HFFc6 (cell line): ENCODE data around the gene CDH8. TPM values are rescaled to one million over a fixed set of nuclear protein-coding genes. Genes with fewer than 3 reads are reported as not detected.
"Not testable (repeated sequence)": the region's sequence is repeated elsewhere in the genome, so short reads cannot be mapped to it uniquely, and the experiment has no call there.

Source experiments
- DNase-seq: peaks from one replicate; pipeline ENCODE4 v3.0.0-alpha.2; 2018
- H3K27ac Mint-ChIP-seq: 2 replicates; pipeline ENCODE4 v1.8.0; 2020; ENCODE audit warnings: mild to moderate bottlenecking, mixed read lengths
- H3K27me3 Mint-ChIP-seq: 2 replicates; pipeline ENCODE4 v1.8.0; 2021; ENCODE audit warnings: mild to moderate bottlenecking, moderate library complexity, mixed read lengths; ENCODE audit not compliant: insufficient read depth
- H3K36me3 Mint-ChIP-seq: 2 replicates; pipeline ENCODE4 v1.8.0; 2021; ENCODE audit warnings: low read depth, mixed read lengths
- H3K4me1 Mint-ChIP-seq: 2 replicates; pipeline ENCODE4 v1.8.0; 2020; ENCODE audit warnings: low read depth, mixed read lengths
- H3K4me3 Mint-ChIP-seq: 2 replicates; pipeline ENCODE4 v1.8.0; 2020; ENCODE audit warnings: mild to moderate bottlenecking, moderate library complexity, mixed read lengths
- H3K9me3 Mint-ChIP-seq: 2 replicates; pipeline ENCODE4 v1.8.0; 2020; ENCODE audit warnings: mild to moderate bottlenecking, mixed read lengths
- total RNA-seq, 6 experiments: library from RNA; stranded (reverse); fragmentation: NEBNext Ultra II Directional; extraction: Animal tissue kit (Norgen Biotek cat#: 25700); gene quantifications; 2 replicates in 1 of 6; 3 replicates in 5 of 6; pipeline ENCODE4 v1.2.3, GENCODE V29; 2021
- TF ChIP-seq, protein P1 (sequence below): fragments of 200-600 bp; sonication (generic); IDR thresholded peaks from 2 replicates; pipeline ENCODE4 v1.5.0; 2021; ENCODE audit warnings: antibody characterized with exemption, mild to moderate bottlenecking

The CDH8 gene
- total RNA-seq, 6 experiments from 2014 or later: not detected

DNA sequence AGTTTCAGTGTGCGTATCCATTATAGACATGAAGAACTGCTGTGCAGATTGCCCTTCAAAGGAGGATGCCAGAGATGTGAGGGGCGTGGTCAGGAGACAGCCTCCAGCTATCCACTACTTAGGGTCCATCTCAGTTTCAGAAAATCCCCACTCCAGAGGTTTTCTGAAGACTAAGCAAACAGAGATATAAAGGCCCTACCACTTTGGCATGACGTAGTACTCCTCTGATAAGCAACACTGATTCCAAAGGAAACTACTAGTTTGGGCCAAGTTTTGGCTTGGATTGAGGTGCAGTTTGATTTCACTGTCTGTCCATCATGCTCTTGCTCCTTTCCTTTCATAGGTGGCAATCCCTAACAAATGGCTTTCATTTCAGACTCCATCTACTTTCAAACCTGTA, 228.7 kb downstream of the CDH8 start:
- no peak overlapping the region for H3K4me3 Mint-ChIP-seq
- H3K27me3 Mint-ChIP-seq: no peaks in the 10 kb centered on the region
- H3K36me3 Mint-ChIP-seq: no peaks in the 10 kb centered on the region

DNA sequence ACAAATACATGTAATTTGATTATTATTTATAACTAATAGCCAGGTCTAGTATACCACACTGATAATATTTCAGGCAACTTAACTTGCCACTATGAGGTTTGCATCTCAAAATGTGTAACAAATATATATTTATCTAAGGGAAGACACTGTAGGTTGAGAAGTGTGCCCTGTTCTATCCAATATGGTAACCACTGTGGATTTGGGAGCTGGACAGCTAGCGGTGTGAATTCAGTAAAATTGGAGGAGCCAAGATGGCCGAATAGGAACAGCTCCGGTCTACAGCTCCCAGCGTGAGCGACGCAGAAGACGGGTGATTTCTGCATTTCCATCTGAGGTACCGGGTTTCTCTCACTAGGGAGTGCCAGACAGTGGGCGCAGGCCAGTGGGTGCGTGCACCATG, 235.0 kb downstream of the CDH8 start:
- peaks cover 29% of the 10 kb centered on the region for H3K9me3 Mint-ChIP-seq
- H3K27me3 Mint-ChIP-seq, H3K27ac Mint-ChIP-seq: not testable (repeated sequence)

More for the DNA sequence above, 228.7 kb downstream of the CDH8 start:
- Mint-ChIP-seq H3K27ac (no peak overlapping the region), H3K4me1 (no peaks in the 10 kb centered on the region), H3K9me3 (peaks cover 7% of the 10 kb centered on the region)
- TF ChIP-seq, protein P1, sequence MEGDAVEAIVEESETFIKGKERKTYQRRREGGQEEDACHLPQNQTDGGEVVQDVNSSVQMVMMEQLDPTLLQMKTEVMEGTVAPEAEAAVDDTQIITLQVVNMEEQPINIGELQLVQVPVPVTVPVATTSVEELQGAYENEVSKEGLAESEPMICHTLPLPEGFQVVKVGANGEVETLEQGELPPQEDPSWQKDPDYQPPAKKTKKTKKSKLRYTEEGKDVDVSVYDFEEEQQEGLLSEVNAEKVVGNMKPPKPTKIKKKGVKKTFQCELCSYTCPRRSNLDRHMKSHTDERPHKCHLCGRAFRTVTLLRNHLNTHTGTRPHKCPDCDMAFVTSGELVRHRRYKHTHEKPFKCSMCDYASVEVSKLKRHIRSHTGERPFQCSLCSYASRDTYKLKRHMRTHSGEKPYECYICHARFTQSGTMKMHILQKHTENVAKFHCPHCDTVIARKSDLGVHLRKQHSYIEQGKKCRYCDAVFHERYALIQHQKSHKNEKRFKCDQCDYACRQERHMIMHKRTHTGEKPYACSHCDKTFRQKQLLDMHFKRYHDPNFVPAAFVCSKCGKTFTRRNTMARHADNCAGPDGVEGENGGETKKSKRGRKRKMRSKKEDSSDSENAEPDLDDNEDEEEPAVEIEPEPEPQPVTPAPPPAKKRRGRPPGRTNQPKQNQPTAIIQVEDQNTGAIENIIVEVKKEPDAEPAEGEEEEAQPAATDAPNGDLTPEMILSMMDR: no peak
- DNase-seq: no peak

DNA sequence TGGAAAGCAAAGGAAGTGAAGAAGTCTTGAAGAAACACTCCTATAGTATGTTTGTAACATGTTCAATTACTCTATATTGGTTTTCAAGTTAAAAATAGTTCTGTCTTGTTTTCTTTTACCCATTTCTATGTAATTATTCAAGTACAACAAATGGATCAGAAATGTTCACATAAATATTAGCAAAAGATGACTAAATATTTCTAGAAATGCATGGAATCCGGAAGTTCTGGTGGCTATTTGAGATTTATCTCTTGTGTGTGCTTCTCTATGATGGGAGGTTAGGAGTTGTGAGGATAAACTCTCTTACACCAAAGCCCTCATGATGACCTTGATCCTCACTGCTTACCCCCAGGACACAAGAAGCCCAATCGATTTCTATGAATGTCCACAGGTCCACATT, 237.5 kb downstream of the CDH8 start:
- no peaks in the 10 kb centered on the region for H3K27me3 Mint-ChIP-seq
- H3K9me3 Mint-ChIP-seq: peaks cover 31% of the 10 kb centered on the region
- no peaks in the 10 kb centered on the region for H3K36me3 Mint-ChIP-seq
- TF ChIP-seq, protein P1: no peak
- H3K4me1 Mint-ChIP-seq: no peaks in the 10 kb centered on the region; the same call in 1 of the 2 replicates
- DNase-seq: no peak
- no peak overlapping the region for H3K27ac Mint-ChIP-seq
- H3K4me3 Mint-ChIP-seq: no peak overlapping the region

More for the DNA sequence above, 235.0 kb downstream of the CDH8 start:
- not testable (repeated sequence) for H3K36me3 Mint-ChIP-seq, DNase-seq, H3K4me3 Mint-ChIP-seq, H3K4me1 Mint-ChIP-seq

DNA sequence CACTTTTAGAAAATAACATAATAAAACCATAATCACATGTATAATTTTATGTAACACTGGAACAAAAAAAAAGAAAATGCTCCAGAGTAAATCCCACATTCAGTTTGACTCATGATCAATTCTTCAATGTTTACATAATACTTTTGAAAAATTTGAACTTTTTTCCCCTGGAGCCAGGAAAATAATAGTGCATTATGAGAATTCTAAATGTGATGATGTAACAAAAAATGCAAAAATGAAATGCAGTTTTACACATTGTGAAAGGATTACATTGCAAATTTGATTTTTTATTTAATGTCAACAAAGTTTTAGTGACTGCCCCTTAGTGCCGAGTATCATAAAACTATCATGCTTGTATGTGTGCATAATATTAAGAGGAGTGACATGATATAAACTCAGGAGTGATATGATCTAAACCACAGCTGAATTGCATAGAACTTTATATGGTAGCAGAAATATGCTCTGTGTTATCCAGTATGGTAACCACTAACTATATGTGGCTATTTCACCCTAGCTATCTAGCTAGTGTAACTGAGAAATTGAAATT, 238.2 kb downstream of the CDH8 start:
- H3K4me1 Mint-ChIP-seq: no peaks in the 10 kb centered on the region; the same call in 1 of the 2 replicates

DNA sequence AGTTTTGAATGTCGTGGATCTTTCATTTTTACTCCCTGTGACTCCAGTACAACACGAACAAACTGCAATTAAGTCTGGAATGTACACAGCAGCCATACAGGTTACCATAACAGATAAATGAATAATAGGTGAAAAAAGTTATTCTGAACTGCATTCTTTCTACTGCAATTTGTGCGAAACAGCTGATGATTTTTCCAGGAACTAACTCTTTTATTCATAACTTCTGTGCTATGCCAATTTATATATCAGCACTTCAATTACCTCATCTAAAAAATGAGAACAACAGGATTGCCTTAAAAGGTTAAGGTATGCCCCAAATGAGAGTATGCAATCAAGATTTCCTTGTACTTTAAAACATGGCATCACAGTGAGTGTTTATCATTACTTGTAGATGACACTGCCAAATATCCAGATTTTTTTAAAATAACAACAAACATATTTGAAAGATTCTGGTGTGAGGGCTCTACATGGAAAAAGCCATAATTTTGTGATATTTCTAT, 238.9 kb downstream of the CDH8 start:
- TF ChIP-seq, protein P1: no peak
- Mint-ChIP-seq H3K36me3 (no peaks in the 10 kb centered on the region), H3K9me3 (peaks cover 33% of the 10 kb centered on the region), H3K4me1 (no peaks in the 10 kb centered on the region; the same call in 1 of the 2 replicates), H3K27me3 (no peaks in the 10 kb centered on the region), H3K27ac (no peak overlapping the region), H3K4me3 (no peak overlapping the region)
- DNase-seq: no peak

More for the DNA sequence above, 238.2 kb downstream of the CDH8 start:
- DNase-seq: no peak
- TF ChIP-seq, protein P1: no peak
- Mint-ChIP-seq H3K27me3 (no peaks in the 10 kb centered on the region), H3K4me3 (no peak overlapping the region), H3K36me3 (no peaks in the 10 kb centered on the region), H3K9me3 (peaks cover 33% of the 10 kb centered on the region), H3K27ac (no peak overlapping the region)

DNA sequence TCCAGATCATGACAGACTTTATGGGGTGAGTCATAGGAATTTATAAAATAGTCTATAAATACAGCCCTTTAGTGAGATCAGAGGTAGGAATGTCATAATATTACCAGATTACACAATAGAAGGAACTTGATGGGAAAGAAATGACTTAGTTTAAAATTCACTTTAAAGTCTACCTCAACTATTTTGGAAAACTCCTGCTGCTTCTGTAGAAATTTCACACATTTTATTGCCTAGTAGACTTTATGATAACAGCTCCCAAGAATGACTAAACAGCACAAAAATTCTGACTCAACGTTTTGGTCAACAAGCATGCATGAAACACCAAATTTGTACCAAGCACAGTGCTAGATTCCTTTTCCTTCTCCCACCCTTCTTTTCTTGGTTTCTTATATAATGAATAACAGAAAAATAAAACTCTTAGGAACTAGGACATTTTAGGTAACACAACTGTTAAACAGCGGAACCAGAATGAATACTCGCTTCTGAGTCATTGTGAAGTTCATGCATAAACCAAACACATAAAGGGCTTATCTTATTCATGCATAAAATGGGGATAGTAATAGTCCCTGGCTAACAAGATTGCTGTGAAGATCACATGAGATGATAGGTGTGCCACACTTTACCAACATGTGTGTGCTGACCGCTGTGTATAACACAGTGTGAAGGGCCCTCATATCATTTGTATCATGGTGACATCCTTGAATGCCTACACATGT, 243.9 kb downstream of the CDH8 start:
- H3K4me1 Mint-ChIP-seq: no peaks in the 10 kb centered on the region; the same call in 1 of the 2 replicates
- H3K4me3 Mint-ChIP-seq: no peak overlapping the region
- H3K27me3 Mint-ChIP-seq: no peaks in the 10 kb centered on the region; the same call in 1 of the 2 replicates
- H3K9me3 Mint-ChIP-seq: peaks cover 21% of the 10 kb centered on the region
- no peak overlapping the region; the same call in 1 of the 2 replicates for H3K27ac Mint-ChIP-seq
- H3K36me3 Mint-ChIP-seq: no peaks in the 10 kb centered on the region
- TF ChIP-seq, protein P1: no peak
- DNase-seq: peak; percentile 66
